Fibroblast of lung (primary cell): ENCODE measurements around the gene TEC. TPM values are rescaled to one million over a fixed set of nuclear protein-coding genes. Genes with fewer than 3 reads are reported as not detected.

Experiments
- DNase-seq, 2 donors: peaks; one replicate each; pipeline versions ENCODE4 v3.0.0 to v3.0.0-alpha.2; 2010; ENCODE audit warnings: low read depth in 2 of 2
- H2AFZ ChIP-seq: 2 replicates; pipeline ENCODE4 v1.5.1; 2012; ENCODE audit warnings: low read length, control low read depth, inconsistent platforms
- H3K27ac ChIP-seq: 2 replicates; pipeline ENCODE4 v1.5.1; 2011; ENCODE audit warnings: low read length, control low read depth; ENCODE audit not compliant: insufficient read depth
- H3K27me3 ChIP-seq: 2 replicates; pipeline ENCODE4 v1.5.1; 2011; ENCODE audit warnings: mild to moderate bottlenecking, low read length; ENCODE audit not compliant: control insufficient read depth, insufficient read depth
- H3K36me3 ChIP-seq: 2 replicates; pipeline ENCODE4 v1.5.1; 2011; ENCODE audit warnings: low read length; ENCODE audit not compliant: control insufficient read depth, insufficient read depth
- H3K4me1 ChIP-seq: 2 replicates; pipeline ENCODE4 v1.5.1; 2011; ENCODE audit warnings: low read length; ENCODE audit not compliant: control insufficient read depth, insufficient read depth; ENCODE audit errors: extremely low read depth
- H3K4me2 ChIP-seq: 2 replicates; pipeline ENCODE4 v1.5.1; 2011; ENCODE audit warnings: low read length, control low read depth; ENCODE audit not compliant: insufficient read depth; ENCODE audit errors: extremely low read depth
- H3K4me3 ChIP-seq, 4 experiments: fragments of 200-600 bp in 1 of 4; sonication (generic) in 1 of 4; replicated peaks in 1 of 4; 2 replicates each; pipeline ENCODE4 v1.5.1; 2011 to 2016; ENCODE audit warnings: low read length in 4 of 4, low read depth in 3 of 4, mild to moderate bottlenecking in 3 of 4, control low read depth in 2 of 4, inconsistent platforms in 1 of 4, mixed read lengths in 1 of 4; ENCODE audit not compliant: insufficient read depth in 1 of 4; ENCODE audit errors: control extremely low read depth in 1 of 4
- H3K79me2 ChIP-seq: 2 replicates; pipeline ENCODE4 v1.5.1; 2012; ENCODE audit warnings: mild to moderate bottlenecking, low read length, inconsistent platforms; ENCODE audit not compliant: control insufficient read depth, insufficient read depth
- H3K9ac ChIP-seq: 2 replicates; pipeline ENCODE4 v1.5.1; 2011; ENCODE audit warnings: mild to moderate bottlenecking, low read length, control low read depth; ENCODE audit not compliant: insufficient read depth
- H3K9me3 ChIP-seq: 2 replicates; pipeline ENCODE4 v1.5.1; 2012; ENCODE audit warnings: low read depth, low read length; ENCODE audit not compliant: control insufficient read depth, insufficient read depth
- H4K20me1 ChIP-seq: 2 replicates; pipeline ENCODE4 v1.5.1; 2011; ENCODE audit warnings: low read length; ENCODE audit not compliant: control insufficient read depth, insufficient read depth; ENCODE audit errors: extremely low read depth
- CTCF ChIP-seq, 2 donors: IDR thresholded peaks in 1 of 2; conservative IDR thresholded peaks in 1 of 2; 1 replicate in 1 of 2; 2 replicates in 1 of 2; pipeline ENCODE4 v1.5.1; 2011 to 2012; ENCODE audit warnings: low read length in 2 of 2, control low read depth in 1 of 2, inconsistent platforms in 1 of 2, low read depth in 1 of 2, mild to moderate bottlenecking in 1 of 2
- EZH2 ChIP-seq: IDR thresholded peaks from 2 replicates; pipeline ENCODE4 v1.5.1; 2012; ENCODE audit warnings: low read length, control low read depth, mild to moderate bottlenecking; ENCODE audit errors: missing control alignments
- polyA plus RNA-seq, 2 donors: library from polyadenylated mRNA; depleted of rRNA in 1 of 2; stranded (reverse) in 1 of 2; unstranded in 1 of 2; fragments of >200 nt; gene quantifications; 2 replicates each; pipeline ENCODE4 v1.2.1, GENCODE V29; 2011 to 2012; ENCODE audit warnings: missing spikeins in 1 of 2
- total RNA-seq: library from RNA; depleted of rRNA; stranded (reverse); fragments of >200 nt; gene quantifications from 2 replicates; pipeline ENCODE4 v1.2.1, GENCODE V29; 2014

The TEC gene
- total and polyA plus RNA-seq, 2 donors (not counting 1 experiment from before 2014, with no cell fraction given), result 0.79 to 5.3 TPM

- H3K9ac ChIP-seq, result no peak overlapping the region
- H2AFZ ChIP-seq, result no peak overlapping the region
- no peak overlapping the region for H3K27ac ChIP-seq
- no peaks in the 10 kb centered on the region for H3K9me3 ChIP-seq
- peaks cover 3% of the 10 kb centered on the region for H3K4me1 ChIP-seq
- TF ChIP-seq CTCF (conservative IDR thresholded peaks at IDR 0.05 in 1 of 2, IDR thresholded peaks at IDR 0.05 in 1 of 2; ENCODE audit: low read depth in 1 of 2, low read length in 2 of 2), result no peak
- no peak for TF ChIP-seq EZH2
- H3K79me2 ChIP-seq, result no peaks in the 10 kb centered on the region
- no peaks in the 10 kb centered on the region for H3K36me3 ChIP-seq
- no peak overlapping the region for H3K4me2 ChIP-seq
- no peaks in the 10 kb centered on the region for H4K20me1 ChIP-seq
- no peaks in the 10 kb centered on the region for H3K27me3 ChIP-seq
- H3K4me3 ChIP-seq, result no peak overlapping the region
- DNase-seq, result no peak
Observed at GRCh38 chr4:48193096-48193836, 76.4 kb downstream of the TEC start.

- Histone ChIP-seq H3K27ac (no peak overlapping the region), H3K4me1 (peaks cover 3% of the 10 kb centered on the region), H2AFZ (no peak overlapping the region), H3K9ac (no peak overlapping the region), H3K79me2 (no peaks in the 10 kb centered on the region), H3K9me3 (no peaks in the 10 kb centered on the region), H3K4me2 (no peak overlapping the region), H3K4me3 (no peak overlapping the region), H3K36me3 (no peaks in the 10 kb centered on the region), H3K27me3 (no peaks in the 10 kb centered on the region), H4K20me1 (no peaks in the 10 kb centered on the region)
- DNase-seq, result no peak
- TF ChIP-seq EZH2 (no peak), CTCF (conservative IDR thresholded peaks at IDR 0.05 in 1 of 2, IDR thresholded peaks at IDR 0.05 in 1 of 2; ENCODE audit: low read depth in 1 of 2, low read length in 2 of 2) (no peak)
Observed at GRCh38 chr4:48191758-48192157, 77.9 kb downstream of the TEC start.

- TF ChIP-seq EZH2 (no peak), CTCF (conservative IDR thresholded peaks at IDR 0.05 in 1 of 2, IDR thresholded peaks at IDR 0.05 in 1 of 2; ENCODE audit: low read depth in 1 of 2, low read length in 2 of 2) (no peak)
- no peak overlapping the region for H3K27ac ChIP-seq
- H3K9ac ChIP-seq, result no peak overlapping the region
- no peak for DNase-seq
- no peaks in the 10 kb centered on the region for H3K27me3 ChIP-seq
- no peak overlapping the region for H3K4me2 ChIP-seq
- no peak overlapping the region for H2AFZ ChIP-seq
- H4K20me1 ChIP-seq, result no peaks in the 10 kb centered on the region
- no peak overlapping the region for H3K4me3 ChIP-seq
- no peaks in the 10 kb centered on the region for H3K79me2 ChIP-seq
- no peaks in the 10 kb centered on the region for H3K9me3 ChIP-seq
- no peaks in the 10 kb centered on the region for H3K36me3 ChIP-seq
- peaks cover 3% of the 10 kb centered on the region for H3K4me1 ChIP-seq
Observed at GRCh38 chr4:48190839-48191238, 78.8 kb downstream of the TEC start.
